Endothelial cell of umbilical vein (primary cell): Measurements from ENCODE around the gene LYPD4. TPM values are rescaled to one million over a fixed set of nuclear protein-coding genes. Genes with fewer than 3 reads are reported as not detected.

Source experiments
- BruUV-seq: library from RNA; stranded (reverse); fragments of 400-500 nt; replicated peaks from 2 replicates; lab custom pipeline; 2021; lab: Mats Ljungman, UMichigan
- CTCF ChIA-PET: fragments of 300-600, 350-600 bp; sonication (Branson Sonifier 250); formaldehyde crosslinking; loops from one replicate; lab custom pipeline; 2021; ENCODE audit warnings: antibody characterized with exemption, inconsistent platforms; lab: Charles Lee
- POLR2A ChIA-PET: fragments of 300-600, 350-600 bp; sonication (Branson Sonifier 250); formaldehyde crosslinking; loops from one replicate; lab custom pipeline; 2021; ENCODE audit warnings: antibody characterized with exemption, inconsistent platforms; lab: Charles Lee
- DNase-seq: peaks from one replicate; pipeline ENCODE4 v3.0.0-alpha.2; 2011; ENCODE audit warnings: low read depth, low spot score
- FAIRE-seq: peaks from 2 replicates; lab custom pipeline; 2011; peaks lifted over from hg19 to GRCh38; lab: Jason Lieb, UNC
- H2AFZ ChIP-seq: 2 replicates; pipeline ENCODE4 v1.6.0; 2012; ENCODE audit warnings: low read depth, low read length, control low read depth, inconsistent platforms
- H3K27ac ChIP-seq: 2 replicates; pipeline ENCODE4 v1.5.1; 2011; ENCODE audit warnings: low read depth, mild to moderate bottlenecking, control low read depth, low read length, moderate library complexity; ENCODE audit not compliant: insufficient read depth
- H3K27me3 ChIP-seq, 2 experiments: 2 replicates each; pipeline versions ENCODE4 v1.6.0 to v1.6.1; 2011; ENCODE audit warnings: low read length in 2 of 2, mixed read lengths in 1 of 2; ENCODE audit not compliant: control insufficient read depth in 2 of 2, insufficient read depth in 2 of 2
- H3K36me3 ChIP-seq, 2 experiments: 2 replicates in 1 of 2; 3 replicates in 1 of 2; pipeline ENCODE4 v1.5.1; 2011; ENCODE audit warnings: low read length in 2 of 2, mild to moderate bottlenecking in 1 of 2, moderate library complexity in 1 of 2; ENCODE audit not compliant: control insufficient read depth in 2 of 2, insufficient read depth in 2 of 2; ENCODE audit errors: extremely low read depth in 1 of 2
- H3K4me1 ChIP-seq: 3 replicates; pipeline ENCODE4 v1.5.1; 2011; ENCODE audit warnings: mild to moderate bottlenecking, low read length; ENCODE audit not compliant: control insufficient read depth, insufficient read depth; ENCODE audit errors: extremely low read depth
- H3K4me2 ChIP-seq: 2 replicates; pipeline ENCODE4 v1.6.1; 2011; ENCODE audit warnings: low read length, control low read depth, mixed read lengths; ENCODE audit not compliant: insufficient read depth
- H3K4me3 ChIP-seq, 3 experiments: fragments of 200-600 bp in 1 of 3; sonication (generic), shearing (Covaris generic) in 1 of 3; replicated peaks in 1 of 3; 2 replicates each; pipeline ENCODE4 v1.5.1; 2011 to 2016; ENCODE audit warnings: control low read depth in 3 of 3, low read length in 3 of 3, mild to moderate bottlenecking in 2 of 3, inconsistent platforms in 1 of 3, low read depth in 1 of 3, moderate library complexity in 1 of 3; ENCODE audit not compliant: insufficient read depth in 1 of 3
- H3K79me2 ChIP-seq: 2 replicates; pipeline ENCODE4 v1.6.0; 2012; ENCODE audit warnings: low read length, inconsistent platforms; ENCODE audit not compliant: control insufficient read depth, insufficient read depth
- H3K9ac ChIP-seq: replicated peaks from 2 replicates; pipeline ENCODE3; 2011; ENCODE audit warnings: low read length, control low read depth; ENCODE audit not compliant: insufficient read depth; ENCODE audit errors: extremely low read depth
- H3K9me1 ChIP-seq: replicated peaks from 3 replicates; pipeline ENCODE4 v1.6.0; 2011; ENCODE audit warnings: mild to moderate bottlenecking, low read length; ENCODE audit not compliant: control insufficient read depth, insufficient read depth; ENCODE audit errors: extremely low read depth
- H3K9me3 ChIP-seq: replicated peaks from 2 replicates; pipeline ENCODE4 v1.5.1; 2012; ENCODE audit warnings: low read length, inconsistent platforms; ENCODE audit not compliant: control insufficient read depth, insufficient read depth
- H4K20me1 ChIP-seq: replicated peaks from 2 replicates; pipeline ENCODE3; 2011; ENCODE audit warnings: mild to moderate bottlenecking, low read length; ENCODE audit not compliant: control insufficient read depth, insufficient read depth; ENCODE audit errors: extremely low read depth
- CTCF ChIP-seq, 2 donors: IDR thresholded peaks; 1 replicate in 1 of 2; 2 replicates in 1 of 2; pipeline ENCODE4 v1.5.1; 2011; ENCODE audit warnings: low read length in 2 of 2, mild to moderate bottlenecking in 2 of 2, moderate library complexity in 2 of 2, control low read depth in 1 of 2, inconsistent platforms in 1 of 2, low read depth in 1 of 2; ENCODE audit not compliant: insufficient read depth in 1 of 2; ENCODE audit errors: extremely low read depth in 1 of 2
- EZH2 ChIP-seq: IDR thresholded peaks from 2 replicates; pipeline ENCODE4 v1.6.1; 2012; ENCODE audit warnings: borderline replicate concordance, low read depth, mild to moderate bottlenecking, moderate library complexity, low read length, inconsistent platforms; ENCODE audit not compliant: severe bottlenecking
- FOS ChIP-seq: IDR thresholded peaks from 2 replicates; pipeline ENCODE4 v1.6.1; 2011; ENCODE audit warnings: mild to moderate bottlenecking, low read length, moderate library complexity, borderline replicate concordance; ENCODE audit not compliant: insufficient read depth
- GATA2 ChIP-seq: IDR thresholded peaks from 2 replicates; pipeline ENCODE4 v1.7.0; 2011; ENCODE audit warnings: low read depth, mild to moderate bottlenecking, moderate library complexity, mixed read lengths, low read length; ENCODE audit not compliant: insufficient read length, insufficient read depth
- JUN ChIP-seq: IDR thresholded peaks from 2 replicates; pipeline ENCODE4 v1.6.1; 2011; ENCODE audit warnings: borderline replicate concordance, low read depth; ENCODE audit not compliant: insufficient read length, insufficient read depth
- MAX ChIP-seq: IDR thresholded peaks from 2 replicates; pipeline ENCODE4 v1.6.1; 2011; ENCODE audit not compliant: insufficient read depth, insufficient read length
- MYC ChIP-seq: IDR thresholded peaks from one replicate; pipeline ENCODE4 v1.6.1; 2011; ENCODE audit warnings: mild to moderate bottlenecking, low read depth, low read length
- POLR2A ChIP-seq: IDR thresholded peaks from 2 replicates; pipeline ENCODE4 v1.6.1; 2012; ENCODE audit warnings: low read depth, mild to moderate bottlenecking, control low read depth, low read length
- POLR2AphosphoS5 ChIP-seq: IDR thresholded peaks from 2 replicates; pipeline ENCODE4 v1.6.1; 2012; ENCODE audit warnings: low read depth, mild to moderate bottlenecking, control low read depth, low read length, moderate library complexity; ENCODE audit not compliant: insufficient read depth
- dilution Hi-C: fragments of 300-500 bp; cut with MboI; formaldehyde crosslinking; loops from one replicate; pipeline ENCODE4 v1.15.0; 2019; ENCODE audit warnings: low sequenced_read_pairs; ENCODE audit not compliant: extremely low pct_ligation_motif_present
- intact Hi-C: fragments of 100-400 bp; cut with micrococcal nuclease; formaldehyde crosslinking; loops from one replicate; pipeline ENCODE4 v1.10.0; 2022
- polyA plus RNA-seq, 4 experiments: library from polyadenylated mRNA; depleted of rRNA in 3 of 4; stranded (reverse) in 3 of 4; unstranded in 1 of 4; fragments of >200 nt; gene quantifications; 2 replicates each; pipeline versions ENCODE4 v1.2.1 to v1.2.3, GENCODE V29; 2011 to 2012; ENCODE audit warnings: missing spikeins in 1 of 4
- total RNA-seq: library from RNA; stranded (reverse); gene quantifications from 2 replicates; pipeline ENCODE4 v1.2.3, GENCODE V29; 2021

Gene LYPD4
- total and polyA plus RNA-seq, 2 donors (not counting 3 experiments of a cell fraction or from before 2014, with no cell fraction given) = not detected

- peak overlapping the region; percentile 77 for H3K9ac ChIP-seq
- peak overlapping the region; percentile 48 for H2AFZ ChIP-seq
- peaks cover 24% of the 10 kb centered on the region for H3K79me2 ChIP-seq
- dilution Hi-C loops (no loop called here), intact Hi-C loops (loop anchor here (1.0 to 2.0 kb wide), 3 partner anchors 24 to 74 kb away; partner anchors contain the start of gene RPS19)
- TF ChIP-seq JUN (no peak), MYC (no peak), GATA2 (no peak), FOS (no peak), CTCF (IDR thresholded peaks at IDR 0.05; ENCODE audit: extremely low read depth in 1 of 2, insufficient read depth in 1 of 2, low read depth in 1 of 2, low read length in 2 of 2) (peak in 1 of 2 donors; percentile 18), MAX (no peak), POLR2A (peak; percentile 86), POLR2AphosphoS5 (peak; percentile 97), EZH2 (no peak)
- CTCF ChIA-PET = interaction anchor here (0.6 to 1.2 kb wide), 6 partner anchors 11 to 131 kb away, joined by 3 to 9 read pairs (median 3); partner anchors contain the start of gene ERFL
- H3K4me2 ChIP-seq = peak overlapping the region; percentile 88
- FAIRE-seq (peak; percentile 94), DNase-seq (peak; percentile 94)
- peaks cover 19% of the 10 kb centered on the region for H3K4me1 ChIP-seq
- no peaks in the 10 kb centered on the region for H3K9me1 ChIP-seq
- H3K9me3 ChIP-seq = no peaks in the 10 kb centered on the region
- H3K36me3 ChIP-seq = peaks cover 0 to 5% of the 10 kb centered on the region in 2 experiments
- H3K4me3 ChIP-seq = peak overlapping the region; percentile 59 to 88 (median 88)
- H4K20me1 ChIP-seq = no peaks in the 10 kb centered on the region
- H3K27me3 ChIP-seq = no peaks in the 10 kb centered on the region
- H3K27ac ChIP-seq = peak overlapping the region; percentile 33
- BruUV-seq = no TSS peak
- POLR2A ChIA-PET = interaction anchor here (0.6 to 1.6 kb wide), 3 partner anchors 11 to 24 kb away, joined by 5 to 7 read pairs (median 6); partner anchors contain the start of gene RPS19
Observed at GRCh38 chr19:41883821-41884733, 39.6 kb upstream of the LYPD4 start.
